GM18951 (cell line): ENCODE measurements around the gene TMEM9B.
"Not testable (repeated sequence)": the region's sequence is repeated elsewhere in the genome, so short reads cannot be mapped to it uniquely, and the experiment has no call there.

ENCODE experiments used
- POLR2A ChIP-seq: IDR thresholded peaks from 4 replicates; pipeline ENCODE4 v1.6.1; 2011; ENCODE audit warnings: mild to moderate bottlenecking; ENCODE audit not compliant: insufficient read length, insufficient read depth; ENCODE audit errors: extremely low read depth
- in situ Hi-C: fragments of 300-500 bp; cut with MboI; formaldehyde crosslinking; loops from one replicate; pipeline ENCODE4 v1.12.0; 2022; ENCODE audit warnings: low sequenced_read_pairs, mixed read lengths, inconsistent platforms; ENCODE audit not compliant: unreplicated experiment

The TMEM9B gene

GRCh38 chr11:8989453-8989852 lies 25.2 kb upstream of the TMEM9B start:
- in situ Hi-C loops = no loop called here
- no peak for TF ChIP-seq POLR2A

GRCh38 chr11:8988329-8989234 lies 24.3 kb upstream of the TMEM9B start:
- no peak for TF ChIP-seq POLR2A
- in situ Hi-C loops = no loop called here

GRCh38 chr11:8987446-8987845 lies 23.2 kb upstream of the TMEM9B start:
- TF ChIP-seq POLR2A = no peak
- in situ Hi-C loops = no loop called here

- in situ Hi-C loops = not testable (repeated sequence)
Observed at GRCh38 chr11:8986772-8987171, 22.5 kb upstream of the TMEM9B start.

GRCh38 chr11:8985462-8985861 lies 21.2 kb upstream of the TMEM9B start:
- no peak for TF ChIP-seq POLR2A
- in situ Hi-C loops = no loop called here

- in situ Hi-C loops = no loop called here
- no peak for TF ChIP-seq POLR2A
Observed at GRCh38 chr11:8983552-8983951, 19.3 kb upstream of the TMEM9B start.

GRCh38 chr11:8980485-8980884 lies 16.2 kb upstream of the TMEM9B start:
- in situ Hi-C loops = no loop called here
- TF ChIP-seq POLR2A = no peak

- in situ Hi-C loops = not testable (repeated sequence)
Observed at GRCh38 chr11:8979365-8979764, 15.1 kb upstream of the TMEM9B start.

GRCh38 chr11:8973121-8973520 lies 8.9 kb upstream of the TMEM9B start:
- no peak for TF ChIP-seq POLR2A
- in situ Hi-C loops = no loop called here

- no peak for TF ChIP-seq POLR2A
- in situ Hi-C loops = no loop called here
Observed at GRCh38 chr11:8971924-8972316, 7.7 kb upstream of the TMEM9B start.

- no peak for TF ChIP-seq POLR2A
- in situ Hi-C loops = no loop called here
Observed at GRCh38 chr11:8971196-8971923, 7.1 kb upstream of the TMEM9B start.

GRCh38 chr11:8967184-8967583 lies 2.9 kb upstream of the TMEM9B start:
- in situ Hi-C loops = no loop called here
- no peak for TF ChIP-seq POLR2A

GRCh38 chr11:8963569-8964323 lies 496 bp downstream of the TMEM9B start:
- in situ Hi-C loops = no loop called here

More at GRCh38 chr11:8963569-8964323, 496 bp downstream of the TMEM9B start:
- TF ChIP-seq POLR2A = no peak
